ENCODE measurements around the gene LRIT1. TPM values are rescaled to one million over a fixed set of nuclear protein-coding genes. Genes with fewer than 3 reads are reported as not detected.

Gene LRIT1
- total RNA-seq, 2 experiments from 2014 or later: not detected

- H3K27ac Mint-ChIP-seq: no peak overlapping the region
- no peaks in the 10 kb centered on the region for H3K9me3 Mint-ChIP-seq
- ChIA-PET POLR2A (no interaction called here), CTCF (interaction anchor here (0.6 to 8.9 kb wide), 14 partner anchors 10 to 285 kb away, joined by 3 to 239 read pairs (median 4); no protein-coding TSS in a partner anchor)
- peak; percentile 7 for DNase-seq
- no peak overlapping the region for H3K4me3 Mint-ChIP-seq
- peaks cover 13% of the 10 kb centered on the region for H3K4me1 Mint-ChIP-seq
- peaks cover 20% of the 10 kb centered on the region for H3K27me3 Mint-ChIP-seq
- no peaks in the 10 kb centered on the region for H3K36me3 Mint-ChIP-seq (ENCODE audit: low read depth)
Observed at GRCh38 chr10:84263716-84264115, 22.4 kb upstream of the LRIT1 start.

GRCh38 chr10:84262190-84262956 is 21.0 kb upstream of the LRIT1 start:
- POLR2A ChIA-PET: no interaction called here
- H3K27me3 Mint-ChIP-seq: peaks cover 20% of the 10 kb centered on the region
- peak; percentile 8 for DNase-seq
- H3K27ac Mint-ChIP-seq: no peak overlapping the region
- no peaks in the 10 kb centered on the region for H3K36me3 Mint-ChIP-seq (ENCODE audit: low read depth)
- peaks cover 8% of the 10 kb centered on the region for H3K4me1 Mint-ChIP-seq
- H3K9me3 Mint-ChIP-seq: no peaks in the 10 kb centered on the region
- H3K4me3 Mint-ChIP-seq: no peak overlapping the region
- CTCF ChIA-PET: interaction anchor here (8.9 kb wide), 1 partner anchor 277 kb away, joined by 239 read pairs; no protein-coding TSS in a partner anchor

GRCh38 chr10:84261236-84261915 is 20.0 kb upstream of the LRIT1 start:
- POLR2A ChIA-PET: no interaction called here
- peaks cover 20% of the 10 kb centered on the region for H3K27me3 Mint-ChIP-seq
- no peak overlapping the region for H3K27ac Mint-ChIP-seq
- H3K4me3 Mint-ChIP-seq: no peak overlapping the region
- DNase-seq: peak; percentile 3
- CTCF ChIA-PET: interaction anchor here (8.9 kb wide), 1 partner anchor 278 kb away, joined by 239 read pairs; no protein-coding TSS in a partner anchor
- H3K4me1 Mint-ChIP-seq: peaks cover 8% of the 10 kb centered on the region
- no peaks in the 10 kb centered on the region for H3K9me3 Mint-ChIP-seq
- no peaks in the 10 kb centered on the region for H3K36me3 Mint-ChIP-seq (ENCODE audit: low read depth)

- peaks cover 12% of the 10 kb centered on the region for H3K27me3 Mint-ChIP-seq
- H3K4me3 Mint-ChIP-seq: no peak overlapping the region
- ChIA-PET CTCF (interaction anchor here (1.1 to 2.5 kb wide), 2 partner anchors 12 to 280 kb away, joined by 4 to 8 read pairs; no protein-coding TSS in a partner anchor), POLR2A (no interaction called here)
- H3K36me3 Mint-ChIP-seq (ENCODE audit: low read depth): no peaks in the 10 kb centered on the region
- H3K4me1 Mint-ChIP-seq: peaks cover 6% of the 10 kb centered on the region
- no peak overlapping the region for H3K27ac Mint-ChIP-seq
- peak; percentile 14 for DNase-seq
- no peaks in the 10 kb centered on the region for H3K9me3 Mint-ChIP-seq
Observed at GRCh38 chr10:84258034-84258695, 16.8 kb upstream of the LRIT1 start.

- H3K27me3 Mint-ChIP-seq: peaks cover 11% of the 10 kb centered on the region
- H3K4me3 Mint-ChIP-seq: no peak overlapping the region
- H3K27ac Mint-ChIP-seq: no peak overlapping the region
- CTCF ChIA-PET: interaction anchor here (0.8 to 2.1 kb wide), 12 partner anchors 10 to 330 kb away, joined by 3 to 15 read pairs (median 4); no protein-coding TSS in a partner anchor
- peak; percentile 12 for DNase-seq
- H3K9me3 Mint-ChIP-seq: no peaks in the 10 kb centered on the region
- peaks cover 6% of the 10 kb centered on the region for H3K4me1 Mint-ChIP-seq
- H3K36me3 Mint-ChIP-seq (ENCODE audit: low read depth): no peaks in the 10 kb centered on the region
- POLR2A ChIA-PET: no interaction called here
Observed at GRCh38 chr10:84257343-84258020, 16.1 kb upstream of the LRIT1 start.

- Mint-ChIP-seq H3K4me3 (no peak overlapping the region), H3K36me3 (ENCODE audit: low read depth) (no peaks in the 10 kb centered on the region), H3K27ac (no peak overlapping the region), H3K9me3 (no peaks in the 10 kb centered on the region), H3K27me3 (peaks cover 14% of the 10 kb centered on the region), H3K4me1 (peaks cover 6% of the 10 kb centered on the region)
- POLR2A ChIA-PET: no interaction called here
- CTCF ChIA-PET: interaction anchor here (0.6 to 2.1 kb wide), 13 partner anchors 11 to 343 kb away, joined by 3 to 15 read pairs (median 4); no protein-coding TSS in a partner anchor
- peak; percentile 43 for DNase-seq
Observed at GRCh38 chr10:84256510-84257342, 15.4 kb upstream of the LRIT1 start.

- DNase-seq: no peak
- Mint-ChIP-seq H3K36me3 (ENCODE audit: low read depth) (no peaks in the 10 kb centered on the region), H3K27ac (no peak overlapping the region), H3K9me3 (no peaks in the 10 kb centered on the region), H3K4me1 (peaks cover 6% of the 10 kb centered on the region), H3K27me3 (peaks cover 12% of the 10 kb centered on the region), H3K4me3 (no peak overlapping the region)
- POLR2A ChIA-PET: no interaction called here
- CTCF ChIA-PET: interaction anchor here (0.9 to 1.5 kb wide), 2 partner anchors 12 to 282 kb away, joined by 3 to 4 read pairs; no protein-coding TSS in a partner anchor
Observed at GRCh38 chr10:84254552-84255478, 13.5 kb upstream of the LRIT1 start.

- Mint-ChIP-seq H3K4me3 (no peak overlapping the region), H3K27me3 (peaks cover 8% of the 10 kb centered on the region), H3K27ac (no peak overlapping the region), H3K36me3 (ENCODE audit: low read depth) (no peaks in the 10 kb centered on the region), H3K4me1 (no peaks in the 10 kb centered on the region), H3K9me3 (no peaks in the 10 kb centered on the region)
- ChIA-PET POLR2A (no interaction called here), CTCF (interaction anchor here (1.1 to 1.4 kb wide), 2 partner anchors 101 to 288 kb away, joined by 3 read pairs; no protein-coding TSS in a partner anchor)
- DNase-seq: no peak
Observed at GRCh38 chr10:84248794-84249193, 7.4 kb upstream of the LRIT1 start.

- H3K4me3 Mint-ChIP-seq: no peak overlapping the region
- H3K27ac Mint-ChIP-seq: no peak overlapping the region
- ChIA-PET CTCF (no interaction called here), POLR2A (no interaction called here)
- no peaks in the 10 kb centered on the region for H3K36me3 Mint-ChIP-seq (ENCODE audit: low read depth)
- no peak for DNase-seq
- no peaks in the 10 kb centered on the region for H3K4me1 Mint-ChIP-seq
- peaks cover 8% of the 10 kb centered on the region for H3K27me3 Mint-ChIP-seq
- H3K9me3 Mint-ChIP-seq: no peaks in the 10 kb centered on the region
Observed at GRCh38 chr10:84247496-84247895, 6.2 kb upstream of the LRIT1 start.

GRCh38 chr10:84244651-84245270 is 3.4 kb upstream of the LRIT1 start, which contains the start of gene RGR:
RGR (plus strand) TSS chr10:84245053; CDS start chr10:84245091, 38 bp downstream.
- no peaks in the 10 kb centered on the region for H3K4me1 Mint-ChIP-seq
- no peak within 1 kb of the TSS for H3K27ac Mint-ChIP-seq
- DNase-seq: no peak
- peaks cover 6% of the 10 kb centered on the region for H3K27me3 Mint-ChIP-seq
- H3K9me3 Mint-ChIP-seq: no peaks in the 10 kb centered on the region
- CTCF ChIA-PET: no interaction called here
- no peak within 1 kb of the TSS for H3K4me3 Mint-ChIP-seq
- no peaks in the 10 kb centered on the region for H3K36me3 Mint-ChIP-seq (ENCODE audit: low read depth)
- POLR2A ChIA-PET: no interaction called here

- ChIA-PET CTCF (no interaction called here), POLR2A (no interaction called here)
- DNase-seq: no peak
- no peaks in the 10 kb centered on the region for H3K36me3 Mint-ChIP-seq (ENCODE audit: low read depth)
- no peak overlapping the region for H3K4me3 Mint-ChIP-seq
- H3K9me3 Mint-ChIP-seq: no peaks in the 10 kb centered on the region
- peaks cover 7% of the 10 kb centered on the region for H3K27me3 Mint-ChIP-seq
- H3K27ac Mint-ChIP-seq: no peak overlapping the region
- no peaks in the 10 kb centered on the region for H3K4me1 Mint-ChIP-seq
Observed at GRCh38 chr10:84243759-84244158, 2.4 kb upstream of the LRIT1 start.

Measured in activated CD4-positive, alpha-beta memory T cell treated with anti-CD3 and anti-CD28 coated beads, Interleukin-2, amount 10 ng/mL, durations not matched to agents 7 days and 5 days (primary cell).